Mucosa of descending colon (tissue), 3 donors: ENCODE results near the gene DERA. TPM values are rescaled to one million over a fixed set of nuclear protein-coding genes. Genes with fewer than 3 reads are reported as not detected.

Experiments used
- ATAC-seq: fragments of 200-7000 bp; cut with Tn5 transposase; one replicate; pipeline ENCODE4 v1.9.1; 2020; ENCODE audit warnings: mild to moderate bottlenecking, moderate library complexity
- DNase-seq, 3 donors: peaks; one replicate each; pipeline ENCODE4 v3.0.0-alpha.2; 2020
- H3K36me3 ChIP-seq: fragments of 200-600 bp; one replicate; pipeline ENCODE4 v1.8.0; 2021; ENCODE audit warnings: low read depth, mild to moderate bottlenecking
- H3K4me1 ChIP-seq: fragments of 200-600 bp; one replicate; pipeline ENCODE4 v1.8.0; 2021; ENCODE audit warnings: low read depth, mild to moderate bottlenecking
- H3K4me3 ChIP-seq: fragments of 200-600 bp; one replicate; pipeline ENCODE4 v1.8.0; 2021; ENCODE audit warnings: mild to moderate bottlenecking
- H3K9me3 ChIP-seq: fragments of 200-600 bp; one replicate; pipeline ENCODE4 v1.8.0; 2021; ENCODE audit warnings: mild to moderate bottlenecking
- intact Hi-C, 2 donors: fragments of 100-400 bp; cut with DNase I in 1 of 2; cut with micrococcal nuclease in 1 of 2; formaldehyde crosslinking; loops; one replicate each; pipeline versions ENCODE4 v1.11.0 to v1.11.1; 2022; cut with DNase I, micrococcal nuclease
- total RNA-seq, 3 donors: library from RNA; stranded (reverse); fragmentation: NEBNext Ultra II Directional in 2 of 3; extraction: Animal tissue kit (Norgen Biotek cat#: 25700) in 2 of 3; gene quantifications; one replicate each; pipeline versions ENCODE4 v1.2.1 to v1.2.4, GENCODE V29; 2021 to 2023
- TF ChIP-seq, protein P1 (sequence below): fragments of 200-600 bp; IDR thresholded peaks from one replicate; pipeline ENCODE4 v1.8.0; 2022; ENCODE audit warnings: antibody characterized with exemption, mild to moderate bottlenecking
- donor health status: DM: no; HTN: no; CAD: no; lungs with moderate emphysema.
- donor health status: DM: no; HTN: no; CAD: no.
- donor health status: DM: no; HTN: yes; CAD: no.

The DERA gene
- total RNA-seq, 3 donors from 2014 or later: 53.1 to 77.3 (median 74.3) TPM

DNA sequence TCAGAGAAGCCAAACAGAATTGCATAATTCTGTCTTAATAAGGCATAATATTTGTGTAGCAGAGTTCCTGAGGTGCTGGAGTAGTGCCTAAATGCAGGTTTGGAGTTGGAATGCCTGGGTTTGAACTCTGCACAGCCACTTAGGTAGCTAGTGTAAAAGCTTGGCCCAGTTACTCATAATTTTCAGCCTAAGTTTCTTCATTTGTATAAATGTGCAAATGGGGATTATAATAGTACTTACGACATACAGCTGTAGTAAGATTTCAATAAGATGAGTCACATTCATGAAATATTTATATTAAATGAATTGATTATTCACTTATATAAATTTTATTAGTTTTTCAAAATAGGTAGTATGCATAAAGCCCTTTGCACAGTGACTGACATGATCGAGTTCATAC lies 175.8 kb downstream of the DERA start:
- no peaks in the 10 kb centered on the region for H3K36me3 ChIP-seq
- DNase-seq: no peak
- TF ChIP-seq, protein P1, sequence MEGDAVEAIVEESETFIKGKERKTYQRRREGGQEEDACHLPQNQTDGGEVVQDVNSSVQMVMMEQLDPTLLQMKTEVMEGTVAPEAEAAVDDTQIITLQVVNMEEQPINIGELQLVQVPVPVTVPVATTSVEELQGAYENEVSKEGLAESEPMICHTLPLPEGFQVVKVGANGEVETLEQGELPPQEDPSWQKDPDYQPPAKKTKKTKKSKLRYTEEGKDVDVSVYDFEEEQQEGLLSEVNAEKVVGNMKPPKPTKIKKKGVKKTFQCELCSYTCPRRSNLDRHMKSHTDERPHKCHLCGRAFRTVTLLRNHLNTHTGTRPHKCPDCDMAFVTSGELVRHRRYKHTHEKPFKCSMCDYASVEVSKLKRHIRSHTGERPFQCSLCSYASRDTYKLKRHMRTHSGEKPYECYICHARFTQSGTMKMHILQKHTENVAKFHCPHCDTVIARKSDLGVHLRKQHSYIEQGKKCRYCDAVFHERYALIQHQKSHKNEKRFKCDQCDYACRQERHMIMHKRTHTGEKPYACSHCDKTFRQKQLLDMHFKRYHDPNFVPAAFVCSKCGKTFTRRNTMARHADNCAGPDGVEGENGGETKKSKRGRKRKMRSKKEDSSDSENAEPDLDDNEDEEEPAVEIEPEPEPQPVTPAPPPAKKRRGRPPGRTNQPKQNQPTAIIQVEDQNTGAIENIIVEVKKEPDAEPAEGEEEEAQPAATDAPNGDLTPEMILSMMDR: no peak
- no peaks in the 10 kb centered on the region for H3K9me3 ChIP-seq
- H3K4me1 ChIP-seq: no peaks in the 10 kb centered on the region
- ATAC-seq: no peak
- intact Hi-C loops: no loop called here
- H3K4me3 ChIP-seq: no peak overlapping the region

Other genes with a start within 250 kb of the DERA start
- gene EPS8, start 121.9 kb upstream of the DERA start, total RNA-seq: 100 to 1,000 TPM; 100 to 204 (median 135) TPM
- 10 to 100 TPM; 50.5 to 86.5 (median 72.8) TPM for gene STRAP, start 28.9 kb upstream of the DERA start, total RNA-seq